Fibroblast of villous mesenchyme (primary cell): ENCODE data around the gene EHD4. TPM values are rescaled to one million over a fixed set of nuclear protein-coding genes. Genes with fewer than 3 reads are reported as not detected.

Source experiments
- DNase-seq: peaks from one replicate; pipeline ENCODE4 v3.0.0-alpha.2; 2010; ENCODE audit warnings: low read depth
- H3K4me3 ChIP-seq: 2 replicates; pipeline ENCODE4 v1.5.1; 2011; ENCODE audit warnings: low read depth, mild to moderate bottlenecking, low read length
- total RNA-seq: library from RNA; depleted of rRNA; stranded (reverse); fragments of >200 nt; gene quantifications from 2 replicates; pipeline ENCODE4 v1.2.3, GENCODE V29; 2012
- TF ChIP-seq, protein P1 (sequence below): IDR thresholded peaks from 2 replicates; pipeline ENCODE4 v1.5.1; 2012; ENCODE audit warnings: low read depth, mild to moderate bottlenecking, low read length; ENCODE audit not compliant: insufficient read depth

Gene EHD4
- total RNA-seq, 1 donor: 19.0 TPM

DNA sequence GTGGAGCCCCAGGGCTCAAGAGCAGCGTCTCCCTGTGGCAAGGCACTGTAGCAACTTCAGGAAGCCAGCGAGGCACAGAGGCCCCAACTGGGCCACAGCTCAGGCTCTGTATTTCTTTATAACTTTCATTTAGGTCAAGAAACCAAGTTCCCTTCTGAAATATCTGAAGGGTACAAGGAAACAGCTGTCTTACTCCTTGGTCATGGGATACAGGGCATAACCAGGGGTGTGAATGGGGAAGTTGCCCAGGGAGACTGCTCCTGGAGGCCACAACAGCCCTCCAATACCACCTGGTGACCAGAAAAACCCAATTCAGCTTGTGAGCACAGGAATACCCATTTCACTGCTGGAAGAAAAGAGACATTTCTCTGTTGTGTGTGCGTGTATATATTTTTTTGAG is 65.2 kb downstream of the EHD4 start:
- DNase-seq: no peak
- TF ChIP-seq, protein P1, sequence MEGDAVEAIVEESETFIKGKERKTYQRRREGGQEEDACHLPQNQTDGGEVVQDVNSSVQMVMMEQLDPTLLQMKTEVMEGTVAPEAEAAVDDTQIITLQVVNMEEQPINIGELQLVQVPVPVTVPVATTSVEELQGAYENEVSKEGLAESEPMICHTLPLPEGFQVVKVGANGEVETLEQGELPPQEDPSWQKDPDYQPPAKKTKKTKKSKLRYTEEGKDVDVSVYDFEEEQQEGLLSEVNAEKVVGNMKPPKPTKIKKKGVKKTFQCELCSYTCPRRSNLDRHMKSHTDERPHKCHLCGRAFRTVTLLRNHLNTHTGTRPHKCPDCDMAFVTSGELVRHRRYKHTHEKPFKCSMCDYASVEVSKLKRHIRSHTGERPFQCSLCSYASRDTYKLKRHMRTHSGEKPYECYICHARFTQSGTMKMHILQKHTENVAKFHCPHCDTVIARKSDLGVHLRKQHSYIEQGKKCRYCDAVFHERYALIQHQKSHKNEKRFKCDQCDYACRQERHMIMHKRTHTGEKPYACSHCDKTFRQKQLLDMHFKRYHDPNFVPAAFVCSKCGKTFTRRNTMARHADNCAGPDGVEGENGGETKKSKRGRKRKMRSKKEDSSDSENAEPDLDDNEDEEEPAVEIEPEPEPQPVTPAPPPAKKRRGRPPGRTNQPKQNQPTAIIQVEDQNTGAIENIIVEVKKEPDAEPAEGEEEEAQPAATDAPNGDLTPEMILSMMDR: no peak
- H3K4me3 ChIP-seq: no peak overlapping the region

DNA sequence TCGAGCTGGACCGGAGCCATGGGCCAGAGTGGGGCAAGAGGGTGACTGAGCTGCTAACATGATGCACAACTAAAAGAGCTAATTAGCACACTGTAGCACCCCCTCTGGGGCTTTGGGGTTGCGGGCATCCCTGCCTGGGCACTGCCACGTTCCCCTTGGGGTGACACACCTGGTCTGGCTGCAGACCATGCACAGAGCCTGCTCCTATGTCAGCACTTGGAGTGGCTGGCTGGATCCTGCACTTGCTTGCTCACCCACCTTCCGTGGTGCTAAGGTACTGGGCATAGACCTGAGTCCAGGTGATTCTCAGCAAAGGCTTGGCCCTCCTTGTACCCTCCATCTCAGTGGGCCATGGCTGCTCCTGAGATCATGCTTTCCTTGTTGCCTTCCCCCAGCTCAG is 65.7 kb downstream of the EHD4 start:
- H3K4me3 ChIP-seq: no peak overlapping the region
- DNase-seq: no peak
- TF ChIP-seq, protein P1: no peak

GRCh38 chr15:41905036-41905793 is 67.1 kb downstream of the EHD4 start:
- DNase-seq: no peak
- TF ChIP-seq, protein P1: no peak
- H3K4me3 ChIP-seq: no peak overlapping the region

DNA sequence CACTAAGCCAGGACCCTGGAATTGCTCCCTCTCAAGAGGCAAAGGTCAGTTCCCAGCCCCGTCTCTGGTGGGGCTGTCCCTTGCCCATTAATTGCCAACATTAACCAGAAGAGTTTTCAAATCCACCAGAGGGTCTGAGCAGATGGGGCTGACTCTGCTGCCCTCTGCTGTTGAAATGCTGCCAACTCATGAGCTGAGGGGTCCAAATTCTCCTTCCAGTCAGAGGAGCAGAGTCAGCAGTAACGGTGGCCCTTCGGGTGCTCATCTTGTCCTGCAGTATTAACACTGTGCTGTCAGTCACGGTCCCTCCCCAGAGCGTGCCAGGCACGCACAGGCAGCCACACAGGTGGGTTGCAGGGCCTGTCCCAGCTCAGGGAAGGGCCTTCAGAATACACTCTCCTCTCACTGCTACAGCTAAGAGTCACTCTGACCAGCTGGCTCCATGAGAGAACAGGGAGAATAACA is 67.8 kb downstream of the EHD4 start:
- peak; percentile 71 for DNase-seq
- TF ChIP-seq, protein P1: peak; percentile 89
- no peak overlapping the region for H3K4me3 ChIP-seq

DNA sequence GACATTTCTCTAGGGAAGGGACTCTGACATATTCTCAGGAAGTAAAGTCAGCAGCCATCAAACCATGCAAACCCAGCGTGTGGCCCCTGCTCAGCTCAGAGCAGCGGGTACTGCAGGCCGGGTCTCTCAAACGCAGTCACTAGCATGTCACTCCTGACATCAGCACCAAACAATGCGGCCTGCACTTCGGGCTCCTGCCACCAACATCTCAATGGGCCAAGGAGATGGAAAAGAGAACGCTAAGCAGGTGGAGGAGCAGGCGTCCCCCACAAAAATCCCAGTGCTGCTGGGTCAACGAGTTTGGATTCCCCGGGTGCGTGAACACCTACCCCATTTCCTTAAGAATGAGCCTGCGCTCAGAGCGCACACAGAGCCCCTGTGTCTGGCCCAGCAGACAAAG is 68.6 kb downstream of the EHD4 start:
- no peak overlapping the region for H3K4me3 ChIP-seq
- DNase-seq: no peak
- TF ChIP-seq, protein P1: no peak

GRCh38 chr15:41901431-41901830 is 70.9 kb downstream of the EHD4 start:
- TF ChIP-seq, protein P1: no peak
- no peak overlapping the region for H3K4me3 ChIP-seq
- no peak for DNase-seq
